GM12864 (cell line): Measurements from ENCODE around the gene COBL.

Experiments used
- DNase-seq: peaks from one replicate; pipeline ENCODE4 v3.0.0-alpha.2; 2011; ENCODE audit warnings: low read depth
- H3K4me3 ChIP-seq: 2 replicates; pipeline ENCODE4 v1.5.1; 2011; ENCODE audit warnings: mild to moderate bottlenecking, low read depth, low read length, control low read depth
- CTCF ChIP-seq: IDR thresholded peaks from 2 replicates; pipeline ENCODE4 v1.5.1; 2011; ENCODE audit warnings: low read depth, mild to moderate bottlenecking, moderate library complexity, low read length, control low read depth, inconsistent platforms; ENCODE audit errors: missing control alignments

Gene COBL

GRCh38 chr7:51308265-51308664 is 8.3 kb downstream of the COBL start:
- DNase-seq, result no peak
- TF ChIP-seq CTCF, result no peak
- H3K4me3 ChIP-seq, result no peak overlapping the region

- TF ChIP-seq CTCF, result no peak
- DNase-seq, result no peak
- H3K4me3 ChIP-seq, result no peak overlapping the region
These were observed 8.9 kb downstream of the COBL start for GRCh38 chr7:51307651-51308210.

- no peak overlapping the region for H3K4me3 ChIP-seq
- TF ChIP-seq CTCF, result no peak
- no peak for DNase-seq
These were observed 9.8 kb downstream of the COBL start for GRCh38 chr7:51306761-51307160.

- no peak overlapping the region for H3K4me3 ChIP-seq
- TF ChIP-seq CTCF, result no peak
- DNase-seq, result no peak
These were observed 11.9 kb downstream of the COBL start for GRCh38 chr7:51304729-51305128.

- DNase-seq, result no peak
- H3K4me3 ChIP-seq, result no peak overlapping the region
- no peak for TF ChIP-seq CTCF
These were observed 13.5 kb downstream of the COBL start for GRCh38 chr7:51303142-51303525.

- no peak for DNase-seq
- no peak overlapping the region for H3K4me3 ChIP-seq
- no peak for TF ChIP-seq CTCF
These were observed 14.8 kb downstream of the COBL start for GRCh38 chr7:51301806-51302205.
